Panc1 (cell line): ENCODE results near the gene PRR35. TPM values are rescaled to one million over a fixed set of nuclear protein-coding genes. Genes with fewer than 3 reads are reported as not detected.
A peak's percentile ranks its signal among the peaks of the same experiment; 100 is the strongest.

Source experiments
- ATAC-seq: fragments of 200-7000 bp; cut with Tn5 transposase; 2 replicates; pipeline ENCODE4 v1.9.1; 2020; ENCODE audit warnings: mild to moderate bottlenecking, moderate library complexity
- BruUV-seq: library from RNA; stranded (reverse); fragments of 400-500 nt; replicated peaks from 2 replicates; lab custom pipeline; 2021; lab: Mats Ljungman, UMichigan
- CTCF ChIA-PET: fragments of 300-600 bp; sonication (Branson Sonifier 250); formaldehyde crosslinking; loops from one replicate; lab custom pipeline; 2022; ENCODE audit warnings: antibody characterized with exemption; lab: Charles Lee
- POLR2A ChIA-PET: fragments of 300-600 bp; sonication (Branson Sonifier 250); formaldehyde crosslinking; loops from one replicate; lab custom pipeline; 2022; ENCODE audit warnings: antibody characterized with exemption; lab: Charles Lee
- DNase-seq: peaks from one replicate; pipeline ENCODE4 v3.0.0-alpha.2; 2010; ENCODE audit warnings: low read depth, low spot score
- H3K27ac ChIP-seq: 2 replicates; pipeline ENCODE4 v1.5.1; 2011; ENCODE audit warnings: mild to moderate bottlenecking, low read length, inconsistent platforms
- H3K27me3 ChIP-seq: fragments of 200-500 bp; sonication (Bioruptor generic); 2 replicates; pipeline ENCODE4 v1.6.0; 2014; ENCODE audit warnings: low read length, inconsistent platforms; ENCODE audit not compliant: control insufficient read depth, insufficient read depth
- H3K36me3 ChIP-seq: fragments of 200-500 bp; sonication (Bioruptor generic); 2 replicates; pipeline ENCODE4 v1.5.1; 2014; ENCODE audit warnings: inconsistent platforms, mild to moderate bottlenecking, low read length, moderate library complexity; ENCODE audit not compliant: control insufficient read depth, insufficient read depth
- H3K4me1 ChIP-seq: 2 replicates; pipeline ENCODE4 v1.5.1; 2011; ENCODE audit warnings: inconsistent platforms, mild to moderate bottlenecking, low read length, moderate library complexity; ENCODE audit not compliant: control insufficient read depth, insufficient read depth
- H3K4me3 ChIP-seq, 2 experiments: 2 replicates each; pipeline ENCODE4 v1.5.1; 2011 to 2012; ENCODE audit warnings: low read depth in 2 of 2, low read length in 2 of 2, mild to moderate bottlenecking in 2 of 2, inconsistent platforms in 1 of 2, moderate library complexity in 1 of 2
- H3K9me3 ChIP-seq: fragments of 200-500 bp; sonication (Bioruptor generic); 2 replicates; pipeline ENCODE4 v1.5.1; 2014; ENCODE audit warnings: low read depth, mild to moderate bottlenecking, inconsistent platforms, low read length, moderate library complexity; ENCODE audit not compliant: control insufficient read depth, insufficient read depth
- CTCF ChIP-seq: fragments of 450-650 bp; IDR thresholded peaks from 2 replicates; pipeline ENCODE4 v1.5.1; 2017; ENCODE audit warnings: mild to moderate bottlenecking
- POLR2AphosphoS5 ChIP-seq: IDR thresholded peaks from 2 replicates; pipeline ENCODE4 v1.6.1; 2012; ENCODE audit warnings: mild to moderate bottlenecking, low read depth, low read length, moderate library complexity
- REST ChIP-seq, 2 experiments: IDR thresholded peaks; 2 replicates each; pipeline ENCODE4 v1.6.1; 2011 to 2012; ENCODE audit warnings: low read depth in 2 of 2, control low read depth in 1 of 2, low read length in 1 of 2, mild to moderate bottlenecking in 1 of 2, moderate library complexity in 1 of 2; ENCODE audit not compliant: insufficient read depth in 1 of 2
- SIN3A ChIP-seq: IDR thresholded peaks from 2 replicates; pipeline ENCODE4 v1.6.1; 2012; ENCODE audit warnings: low read depth, mild to moderate bottlenecking, low read length, moderate library complexity, borderline replicate concordance; ENCODE audit not compliant: insufficient read depth
- TCF7L2 ChIP-seq: IDR thresholded peaks from 2 replicates; pipeline ENCODE4 v1.6.1; 2011; ENCODE audit warnings: mild to moderate bottlenecking, low read depth, low read length, inconsistent platforms
- in situ Hi-C: cut with HindIII; loops from 2 replicates; pipeline ENCODE4 v1.10.0; 2016; ENCODE audit warnings: low sequenced_read_pairs, low pct_unique_long_range_greater_than_20kb
- intact Hi-C: fragments of 100-400 bp; cut with micrococcal nuclease; formaldehyde crosslinking; loops from one replicate; pipeline ENCODE4 v1.10.0; 2022; ENCODE audit not compliant: unreplicated experiment
- total RNA-seq: library from RNA; stranded (reverse); gene quantifications from one replicate; pipeline ENCODE4 v1.2.1, GENCODE V29; 2021; ENCODE audit not compliant: unreplicated experiment

The PRR35 gene
- total RNA-seq, 1 experiment from 2014 or later: 2.2 TPM

- ChIA-PET POLR2A (interaction anchor here (0.6 kb wide), 1 partner anchor 35 kb away, joined by 3 read pairs; no protein-coding TSS in a partner anchor), CTCF (no interaction called here)
- no peaks in the 10 kb centered on the region for H3K9me3 ChIP-seq
- H3K36me3 ChIP-seq: no peaks in the 10 kb centered on the region
- no peak for TF ChIP-seq TCF7L2
- DNase-seq (no peak), ATAC-seq (no peak)
- peak overlapping the region; percentile 57; the same call in 1 of the 2 replicates for H3K27ac ChIP-seq
- in situ Hi-C loops (no loop called here), intact Hi-C loops (no loop called here)
- no peaks in the 10 kb centered on the region for H3K27me3 ChIP-seq
- peaks cover 29% of the 10 kb centered on the region for H3K4me1 ChIP-seq
- no TSS peak for BruUV-seq
- H3K4me3 ChIP-seq: peak overlapping the region in 1 of 2 experiments; percentile 78; a peak in 2 of 4 replicates
Observed at GRCh38 chr16:586645-587590, 26.7 kb downstream of the PRR35 start.

- Histone ChIP-seq H3K27me3 (no peaks in the 10 kb centered on the region), H3K9me3 (no peaks in the 10 kb centered on the region), H3K27ac (peak overlapping the region; percentile 90), H3K36me3 (no peaks in the 10 kb centered on the region), H3K4me3 (peak overlapping the region; percentile 78 to 79), H3K4me1 (peaks cover 39% of the 10 kb centered on the region)
- intact Hi-C loops: no loop called here
- ChIA-PET POLR2A (interaction anchor here (1.0 kb wide), 1 partner anchor 88 kb away, joined by 3 read pairs; no protein-coding TSS in a partner anchor), CTCF (interaction anchor here (0.5 kb wide), 1 partner anchor 66 kb away, joined by 6 read pairs; no protein-coding TSS in a partner anchor)
- in situ Hi-C loops: no loop called here
- peak; percentile 11 for ATAC-seq
- no peak for DNase-seq
- TF ChIP-seq TCF7L2 (no peak), POLR2AphosphoS5 (no peak), SIN3A (no peak), REST (IDR thresholded peaks at IDR 0.05; ENCODE audit: insufficient read depth in 1 of 2, low read depth in 2 of 2, low read length in 1 of 2) (no peak), CTCF (no peak)
- BruUV-seq: TSS peak; percentile 93
Observed at GRCh38 chr16:588639-588888, 28.4 kb downstream of the PRR35 start.
